PC-3 (cell line): ENCODE results near the gene FAM117B.

Experiments used
- EZH2phosphoT487 ChIP-seq: fragments of 300-600 bp; sonication (generic); IDR thresholded peaks from 2 replicates; pipeline ENCODE4 v1.6.1; 2018; ENCODE audit warnings: mild to moderate bottlenecking, antibody characterized with exemption, low read length, borderline replicate concordance
- TF ChIP-seq, protein P1 (sequence below): fragments of 300-600 bp; sonication (generic); conservative IDR thresholded peaks from 2 replicates; pipeline ENCODE4 v1.5.1; 2017; ENCODE audit warnings: antibody characterized with exemption, low read depth, mild to moderate bottlenecking, low read length

DNA sequence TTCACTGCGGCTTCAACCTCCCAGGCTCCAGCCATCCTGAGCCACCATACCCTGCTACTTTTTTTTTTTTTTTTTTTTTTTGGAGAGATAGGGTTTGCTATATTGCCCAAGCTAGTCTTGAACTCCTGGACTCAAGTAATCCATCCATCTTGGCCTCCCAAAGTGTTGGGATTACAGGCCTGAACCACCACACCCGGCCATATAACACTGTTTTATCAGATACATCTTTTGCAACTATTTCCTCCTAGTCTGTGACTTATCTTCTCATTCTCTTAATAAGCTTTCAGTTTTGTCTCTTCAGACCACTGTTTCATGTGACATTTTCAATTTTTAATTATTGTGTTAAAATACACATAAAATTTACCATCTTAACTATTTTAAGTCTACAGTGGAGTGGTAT, 35.7 kb upstream of the FAM117B start:
- TF ChIP-seq, protein P1, sequence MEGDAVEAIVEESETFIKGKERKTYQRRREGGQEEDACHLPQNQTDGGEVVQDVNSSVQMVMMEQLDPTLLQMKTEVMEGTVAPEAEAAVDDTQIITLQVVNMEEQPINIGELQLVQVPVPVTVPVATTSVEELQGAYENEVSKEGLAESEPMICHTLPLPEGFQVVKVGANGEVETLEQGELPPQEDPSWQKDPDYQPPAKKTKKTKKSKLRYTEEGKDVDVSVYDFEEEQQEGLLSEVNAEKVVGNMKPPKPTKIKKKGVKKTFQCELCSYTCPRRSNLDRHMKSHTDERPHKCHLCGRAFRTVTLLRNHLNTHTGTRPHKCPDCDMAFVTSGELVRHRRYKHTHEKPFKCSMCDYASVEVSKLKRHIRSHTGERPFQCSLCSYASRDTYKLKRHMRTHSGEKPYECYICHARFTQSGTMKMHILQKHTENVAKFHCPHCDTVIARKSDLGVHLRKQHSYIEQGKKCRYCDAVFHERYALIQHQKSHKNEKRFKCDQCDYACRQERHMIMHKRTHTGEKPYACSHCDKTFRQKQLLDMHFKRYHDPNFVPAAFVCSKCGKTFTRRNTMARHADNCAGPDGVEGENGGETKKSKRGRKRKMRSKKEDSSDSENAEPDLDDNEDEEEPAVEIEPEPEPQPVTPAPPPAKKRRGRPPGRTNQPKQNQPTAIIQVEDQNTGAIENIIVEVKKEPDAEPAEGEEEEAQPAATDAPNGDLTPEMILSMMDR: no peak
- no peak for TF ChIP-seq EZH2phosphoT487
